AG09319 (cell line): ENCODE data around the gene HINT2.
A peak's percentile ranks its signal among the peaks of the same experiment; 100 is the strongest.

ENCODE experiments used
- DNase-seq: peaks from one replicate; pipeline ENCODE4 v3.0.0-alpha.2; 2010; ENCODE audit warnings: low read depth; ENCODE audit errors: extremely low read depth
- CTCF ChIP-seq: IDR thresholded peaks from 2 replicates; pipeline ENCODE4 v1.5.1; 2011; ENCODE audit warnings: low read depth, mild to moderate bottlenecking, inconsistent platforms, low read length, moderate library complexity

Gene HINT2

GRCh38 chr9:35856882-35857281, 42.0 kb upstream of the HINT2 start:
- DNase-seq: no peak
- TF ChIP-seq CTCF: no peak

- no peak for TF ChIP-seq CTCF
- no peak for DNase-seq
Observed at GRCh38 chr9:35856206-35856605, 41.4 kb upstream of the HINT2 start.

GRCh38 chr9:35854091-35854762, 39.4 kb upstream of the HINT2 start:
- no peak for TF ChIP-seq CTCF
- no peak for DNase-seq

- DNase-seq: no peak
- no peak for TF ChIP-seq CTCF
Observed at GRCh38 chr9:35852876-35853865, 38.3 kb upstream of the HINT2 start.

GRCh38 chr9:35852267-35852815, 37.5 kb upstream of the HINT2 start:
- TF ChIP-seq CTCF: no peak
- no peak for DNase-seq

GRCh38 chr9:35847792-35848572, 33.1 kb upstream of the HINT2 start:
- DNase-seq: peak; percentile 57
- no peak for TF ChIP-seq CTCF
